Activated effector memory CD4-positive, alpha-beta T cell treated with Interleukin-2 at 50 U/mL for 16 hours (primary cell): ENCODE data around the gene DAB2IP.
"Not testable (repeated sequence)": the region's sequence is repeated elsewhere in the genome, so short reads cannot be mapped to it uniquely, and the experiment has no call there.

Experiments
- DNase-seq: peaks from one replicate; pipeline ENCODE4 v3.0.0-alpha.2; 2020

Gene DAB2IP

GRCh38 chr9:121651295-121652020 is at the start of gene DAB2IP:
DAB2IP (plus strand) TSS chr9:121651634; CDS start chr9:121651776, 142 bp downstream.
- DNase-seq: no peak

GRCh38 chr9:121603028-121603427 is 48.4 kb upstream of the DAB2IP start:
- no peak for DNase-seq

GRCh38 chr9:121604242-121604641 is 47.2 kb upstream of the DAB2IP start:
- DNase-seq: no peak

DNA sequence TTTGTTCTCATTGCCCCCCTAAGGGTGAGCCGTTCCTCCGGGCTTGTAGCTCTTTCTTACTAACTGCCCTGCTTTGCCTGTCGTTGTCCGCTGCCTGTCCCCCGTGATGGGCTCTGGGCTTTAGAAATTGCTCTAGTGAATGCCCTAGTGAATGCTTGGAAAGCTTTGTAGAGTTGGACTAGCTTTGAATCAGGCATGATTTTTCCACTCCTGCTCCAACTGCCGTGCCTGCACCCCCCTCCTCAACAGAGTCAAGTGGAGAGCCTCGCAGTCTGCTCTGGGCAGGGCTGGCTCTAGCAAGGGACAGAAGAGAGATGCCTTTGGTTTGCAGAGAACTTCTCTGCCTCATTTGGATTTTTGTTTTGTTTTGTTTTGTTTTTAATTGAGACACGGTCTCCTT is 46.8 kb upstream of the DAB2IP start:
- DNase-seq: no peak

DNA sequence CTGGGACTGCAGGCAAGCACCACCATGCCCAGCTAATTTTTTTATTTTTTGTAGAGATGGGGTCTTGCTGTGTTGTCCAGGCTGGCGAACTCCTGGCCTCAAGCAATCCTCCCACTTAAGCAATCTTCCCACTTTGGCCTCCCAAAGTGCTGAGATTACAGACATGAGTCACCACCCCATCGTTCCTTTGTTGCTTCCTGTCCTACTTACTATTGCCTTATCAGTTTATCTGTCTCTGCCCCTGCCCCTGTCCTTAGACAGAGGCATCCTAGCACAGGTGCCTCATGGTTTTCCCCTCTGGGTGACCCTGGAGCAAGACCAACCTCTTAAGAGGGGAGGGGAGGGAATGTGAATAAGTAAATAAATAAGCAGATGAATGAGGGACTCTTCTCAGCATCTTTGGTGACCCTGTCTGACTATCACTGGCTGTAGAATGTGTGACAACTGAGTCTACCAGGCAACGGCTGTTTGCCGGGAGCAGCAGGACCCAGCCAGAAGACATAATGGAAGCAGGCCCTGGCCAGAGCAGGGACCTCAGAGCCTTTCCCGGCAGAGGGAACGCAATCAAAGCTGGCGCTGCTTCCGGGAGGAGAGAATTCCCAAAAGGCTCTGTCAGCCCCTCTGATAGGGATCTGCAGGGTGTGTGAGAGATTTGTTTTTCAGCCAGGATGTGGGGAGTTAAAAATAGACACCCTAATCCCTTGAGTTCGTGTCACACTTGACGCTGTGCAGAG is 43.8 kb upstream of the DAB2IP start:
- no peak for DNase-seq

DNA sequence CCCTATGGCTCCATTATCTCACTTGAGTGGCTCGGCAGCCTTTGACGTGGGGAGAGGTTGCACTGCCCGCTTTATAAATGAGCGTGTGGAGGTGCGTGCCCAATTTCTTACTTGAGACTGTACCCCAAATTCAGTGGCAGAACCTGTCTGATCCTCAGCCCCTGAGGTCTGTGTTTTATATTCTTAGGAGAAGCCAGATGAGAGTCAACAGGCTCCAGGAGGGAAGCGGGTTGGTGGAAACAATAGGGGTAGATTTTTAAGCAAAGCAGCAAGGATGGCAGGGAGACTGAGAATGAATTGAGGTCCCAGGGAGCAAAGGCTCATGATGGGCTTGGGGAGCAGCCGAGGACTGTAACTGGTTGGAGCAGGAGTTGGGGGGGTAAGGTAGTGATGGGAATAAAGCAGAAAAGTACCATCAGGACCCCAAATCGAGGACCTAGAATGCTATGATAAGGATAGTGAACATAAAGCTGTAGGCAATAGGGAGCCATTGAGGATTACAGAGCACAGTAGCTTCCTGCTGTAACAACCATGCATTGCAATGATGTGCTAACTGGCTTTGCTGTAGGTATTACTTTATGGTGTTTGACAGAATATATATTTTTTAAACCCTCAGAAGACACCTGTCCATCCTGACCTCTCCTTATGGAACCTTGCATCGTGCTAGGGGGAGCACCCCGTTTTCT is 43.1 kb upstream of the DAB2IP start:
- DNase-seq: no peak

DNA sequence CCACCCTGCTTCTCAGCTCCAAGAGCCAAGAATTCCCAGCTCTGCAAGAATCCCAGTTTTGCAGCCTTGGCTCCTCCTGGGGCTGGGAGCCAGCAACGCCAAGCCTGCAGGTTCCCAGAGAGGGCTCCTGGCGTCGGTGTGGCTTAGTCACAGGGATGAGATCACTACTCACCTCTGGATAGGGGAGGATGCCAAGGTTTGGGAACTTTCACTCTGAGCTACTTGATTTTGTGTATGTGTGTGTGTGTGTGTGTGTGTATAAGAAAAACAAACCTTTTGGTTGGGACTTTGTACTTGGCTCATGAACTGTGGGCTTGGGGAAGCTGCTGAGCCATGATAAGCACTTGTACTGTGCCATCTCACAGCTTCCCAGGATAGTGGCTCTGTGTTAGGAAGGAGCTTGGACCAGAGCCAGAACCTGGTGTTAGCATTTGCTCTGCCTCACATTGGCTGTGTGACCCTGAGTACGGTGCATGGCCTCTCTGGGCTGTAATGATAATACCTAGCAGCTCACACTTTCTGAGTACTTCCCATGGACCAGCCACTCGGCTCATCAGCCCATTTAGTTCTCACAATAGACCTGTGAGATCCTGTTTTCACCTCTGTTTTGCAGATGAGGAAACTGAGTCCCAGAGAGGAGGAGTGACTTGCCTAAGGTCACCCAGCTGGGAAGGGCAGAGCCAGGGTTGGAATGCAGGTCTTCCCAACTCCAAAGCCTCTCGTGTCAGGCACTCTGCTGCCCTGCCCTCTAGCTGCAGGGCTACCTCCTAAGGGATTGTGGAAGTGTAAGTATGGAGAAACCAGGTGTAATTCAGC is 41.4 kb upstream of the DAB2IP start:
- DNase-seq: no peak

DNA sequence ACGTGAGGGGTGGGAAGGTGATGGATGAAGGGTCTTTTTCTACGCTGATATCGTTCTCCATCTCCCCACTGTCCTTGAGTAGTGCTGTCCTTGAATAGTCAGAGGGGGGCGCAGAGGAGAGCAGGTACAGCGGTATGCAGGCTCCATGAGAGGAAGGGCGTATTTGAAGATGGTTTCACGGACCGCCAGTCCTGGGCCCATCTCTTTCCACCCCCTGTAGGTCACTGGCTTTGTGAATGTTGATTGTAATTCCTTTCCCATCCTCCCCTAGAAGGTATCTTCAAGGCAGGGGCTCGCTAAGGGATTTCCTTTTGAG is 40.8 kb upstream of the DAB2IP start:
- DNase-seq: no peak

- DNase-seq: no peak
These were observed 38.9 kb upstream of the DAB2IP start for GRCh38 chr9:121612511-121612998.

GRCh38 chr9:121613009-121613752 is 38.3 kb upstream of the DAB2IP start:
- DNase-seq: no peak

DNA sequence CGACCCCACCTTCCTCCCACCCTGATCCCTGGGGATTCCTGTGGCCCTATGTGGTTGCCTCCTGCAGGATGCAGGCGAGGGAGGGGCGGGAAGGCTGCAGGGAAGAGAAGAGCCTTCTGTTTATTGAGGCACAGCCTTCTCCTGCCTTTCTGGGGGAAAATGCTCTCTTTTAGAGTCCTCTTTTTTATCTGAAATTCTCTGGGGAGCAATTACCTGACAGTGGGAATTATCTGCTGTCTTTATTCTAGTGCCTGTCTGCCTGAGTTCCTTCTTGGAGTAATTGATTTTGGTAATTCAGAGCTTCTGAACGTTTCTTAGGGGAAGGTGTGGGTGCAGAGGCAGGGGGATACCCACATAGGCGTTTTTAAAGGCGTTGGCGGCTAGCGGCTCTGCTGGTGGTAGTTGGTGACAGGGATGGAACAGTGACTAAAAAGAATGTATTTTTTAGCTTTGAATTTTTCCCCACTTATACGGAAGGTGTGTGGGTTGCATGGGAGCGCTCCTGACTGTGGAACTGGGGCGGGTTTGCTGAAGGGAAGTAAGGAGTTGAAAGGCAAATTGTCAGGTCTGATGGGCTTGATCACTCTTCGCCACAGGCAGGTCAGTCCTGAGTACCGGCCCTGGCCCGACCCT is 35.2 kb upstream of the DAB2IP start:
- no peak for DNase-seq

GRCh38 chr9:121618504-121618903 is 32.9 kb upstream of the DAB2IP start:
- no peak for DNase-seq

- not testable (repeated sequence) for DNase-seq
These were observed 32.5 kb upstream of the DAB2IP start for GRCh38 chr9:121618910-121619309.

- no peak for DNase-seq
These were observed 31.7 kb upstream of the DAB2IP start for GRCh38 chr9:121619545-121620324.

GRCh38 chr9:121620325-121620673 is 31.1 kb upstream of the DAB2IP start:
- DNase-seq: no peak

- DNase-seq: no peak
These were observed 30.5 kb upstream of the DAB2IP start for GRCh38 chr9:121620777-121621449.

- no peak for DNase-seq
These were observed 28.8 kb upstream of the DAB2IP start for GRCh38 chr9:121622387-121623203.

DNA sequence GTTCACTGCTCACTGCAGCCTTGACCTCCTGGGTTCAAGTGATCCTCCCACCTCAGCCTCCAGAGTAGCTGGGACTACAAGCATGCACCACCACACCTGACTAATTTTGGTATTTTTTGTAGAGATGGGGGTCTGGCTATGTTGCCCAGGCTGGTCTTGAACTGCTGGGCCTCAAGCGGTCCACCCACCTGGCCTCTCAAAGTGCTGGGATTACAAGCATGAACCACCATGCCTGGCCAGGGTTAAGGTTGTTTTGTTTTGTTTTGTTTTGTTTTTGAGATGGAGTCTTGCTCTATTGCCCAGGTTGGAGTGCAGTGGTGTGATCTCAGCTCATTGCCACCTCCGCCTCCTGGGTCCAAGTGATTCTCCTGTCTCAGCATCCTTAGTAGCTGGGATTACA is 28.0 kb upstream of the DAB2IP start:
- not testable (repeated sequence) for DNase-seq

DNA sequence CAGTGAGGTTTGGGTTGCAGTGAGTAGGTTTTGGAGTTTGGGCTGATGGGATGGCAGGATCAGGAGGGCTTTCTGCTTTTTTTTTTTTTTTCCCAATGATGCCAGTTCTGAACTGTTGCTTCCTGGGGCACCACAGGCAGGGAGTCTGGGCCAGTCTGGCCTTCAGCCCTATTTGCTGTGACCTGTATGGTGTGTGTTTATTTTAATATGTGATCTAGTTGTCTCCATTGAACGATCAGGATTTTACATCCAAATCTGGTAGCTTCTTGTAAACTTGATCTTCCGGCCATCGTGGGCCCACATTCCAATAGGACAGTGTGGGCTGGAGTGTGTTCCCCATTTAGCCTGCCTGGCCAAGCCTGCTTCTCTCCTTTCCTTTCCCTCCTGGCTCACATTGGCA is 25.8 kb upstream of the DAB2IP start:
- no peak for DNase-seq

GRCh38 chr9:121626012-121626411 is 25.4 kb upstream of the DAB2IP start:
- DNase-seq: no peak
